Measurements from ENCODE around the gene F2RL3.

GRCh38 chr19:16868423-16869130 is 20.2 kb upstream of the F2RL3 start:
- TF ChIP-seq POLR2AphosphoS5 (IDR thresholded peaks at IDR 0.05) (no peak), POLR2A (IDR thresholded peaks at IDR 0.05) (no peak)
- TF ChIP-seq, protein P1, sequence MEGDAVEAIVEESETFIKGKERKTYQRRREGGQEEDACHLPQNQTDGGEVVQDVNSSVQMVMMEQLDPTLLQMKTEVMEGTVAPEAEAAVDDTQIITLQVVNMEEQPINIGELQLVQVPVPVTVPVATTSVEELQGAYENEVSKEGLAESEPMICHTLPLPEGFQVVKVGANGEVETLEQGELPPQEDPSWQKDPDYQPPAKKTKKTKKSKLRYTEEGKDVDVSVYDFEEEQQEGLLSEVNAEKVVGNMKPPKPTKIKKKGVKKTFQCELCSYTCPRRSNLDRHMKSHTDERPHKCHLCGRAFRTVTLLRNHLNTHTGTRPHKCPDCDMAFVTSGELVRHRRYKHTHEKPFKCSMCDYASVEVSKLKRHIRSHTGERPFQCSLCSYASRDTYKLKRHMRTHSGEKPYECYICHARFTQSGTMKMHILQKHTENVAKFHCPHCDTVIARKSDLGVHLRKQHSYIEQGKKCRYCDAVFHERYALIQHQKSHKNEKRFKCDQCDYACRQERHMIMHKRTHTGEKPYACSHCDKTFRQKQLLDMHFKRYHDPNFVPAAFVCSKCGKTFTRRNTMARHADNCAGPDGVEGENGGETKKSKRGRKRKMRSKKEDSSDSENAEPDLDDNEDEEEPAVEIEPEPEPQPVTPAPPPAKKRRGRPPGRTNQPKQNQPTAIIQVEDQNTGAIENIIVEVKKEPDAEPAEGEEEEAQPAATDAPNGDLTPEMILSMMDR (IDR thresholded peaks at IDR 0.05) = no peak

Data from stomach (tissue), 4 donors.